Fibroblast of pulmonary artery (primary cell): Measurements from ENCODE around the gene CHSY1.

Experiments
- DNase-seq: peaks from one replicate; pipeline ENCODE4 v3.0.0-alpha.2; 2010; ENCODE audit warnings: low read depth
- H3K4me3 ChIP-seq: replicated peaks from 2 replicates; pipeline ENCODE4 v1.5.1; 2011; ENCODE audit warnings: low read depth, mild to moderate bottlenecking, control low read depth, low read length, moderate library complexity
- TF ChIP-seq, protein P1 (sequence below): IDR thresholded peaks from 2 replicates; pipeline ENCODE4 v1.5.1; 2011; ENCODE audit warnings: mild to moderate bottlenecking, control low read depth, low read length, inconsistent platforms; ENCODE audit errors: missing control alignments

The CHSY1 gene

DNA sequence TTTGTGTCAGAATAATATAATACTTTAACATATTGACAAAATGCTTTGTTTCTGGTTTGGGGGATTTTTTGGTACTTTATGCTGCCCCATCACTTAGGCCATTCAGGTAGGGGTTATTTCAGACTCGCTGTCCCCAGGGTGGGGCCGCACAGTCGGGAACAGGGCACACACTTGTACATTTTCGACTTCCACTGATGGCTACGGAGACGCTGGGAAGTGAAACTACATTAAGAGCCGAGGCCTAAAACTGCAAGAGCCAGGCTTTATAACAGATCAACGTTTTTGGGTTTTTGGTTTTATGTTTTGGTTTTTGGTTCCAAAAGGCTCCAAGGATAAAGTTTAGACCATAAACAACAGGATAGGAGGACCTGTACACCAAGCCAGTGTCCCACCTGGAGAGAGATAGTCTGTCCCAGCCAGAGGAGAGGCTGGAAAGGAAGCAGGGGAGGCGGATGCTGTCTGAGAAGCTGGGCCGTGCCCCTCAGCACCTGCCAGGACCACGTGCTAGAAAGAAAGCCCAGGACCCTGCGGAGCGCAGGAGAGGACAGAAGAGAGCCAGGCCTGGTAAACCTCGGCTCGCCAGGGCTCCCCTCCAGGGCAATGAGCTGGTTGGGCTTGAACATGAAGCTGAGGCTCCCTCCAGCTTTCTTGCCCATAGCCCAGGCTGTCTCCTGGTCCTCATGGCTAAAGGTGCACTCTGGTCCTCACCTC is 111.7 kb downstream of the CHSY1 start:
- H3K4me3 ChIP-seq, result no peak overlapping the region
- TF ChIP-seq, protein P1, sequence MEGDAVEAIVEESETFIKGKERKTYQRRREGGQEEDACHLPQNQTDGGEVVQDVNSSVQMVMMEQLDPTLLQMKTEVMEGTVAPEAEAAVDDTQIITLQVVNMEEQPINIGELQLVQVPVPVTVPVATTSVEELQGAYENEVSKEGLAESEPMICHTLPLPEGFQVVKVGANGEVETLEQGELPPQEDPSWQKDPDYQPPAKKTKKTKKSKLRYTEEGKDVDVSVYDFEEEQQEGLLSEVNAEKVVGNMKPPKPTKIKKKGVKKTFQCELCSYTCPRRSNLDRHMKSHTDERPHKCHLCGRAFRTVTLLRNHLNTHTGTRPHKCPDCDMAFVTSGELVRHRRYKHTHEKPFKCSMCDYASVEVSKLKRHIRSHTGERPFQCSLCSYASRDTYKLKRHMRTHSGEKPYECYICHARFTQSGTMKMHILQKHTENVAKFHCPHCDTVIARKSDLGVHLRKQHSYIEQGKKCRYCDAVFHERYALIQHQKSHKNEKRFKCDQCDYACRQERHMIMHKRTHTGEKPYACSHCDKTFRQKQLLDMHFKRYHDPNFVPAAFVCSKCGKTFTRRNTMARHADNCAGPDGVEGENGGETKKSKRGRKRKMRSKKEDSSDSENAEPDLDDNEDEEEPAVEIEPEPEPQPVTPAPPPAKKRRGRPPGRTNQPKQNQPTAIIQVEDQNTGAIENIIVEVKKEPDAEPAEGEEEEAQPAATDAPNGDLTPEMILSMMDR, result no peak
- no peak for DNase-seq

DNA sequence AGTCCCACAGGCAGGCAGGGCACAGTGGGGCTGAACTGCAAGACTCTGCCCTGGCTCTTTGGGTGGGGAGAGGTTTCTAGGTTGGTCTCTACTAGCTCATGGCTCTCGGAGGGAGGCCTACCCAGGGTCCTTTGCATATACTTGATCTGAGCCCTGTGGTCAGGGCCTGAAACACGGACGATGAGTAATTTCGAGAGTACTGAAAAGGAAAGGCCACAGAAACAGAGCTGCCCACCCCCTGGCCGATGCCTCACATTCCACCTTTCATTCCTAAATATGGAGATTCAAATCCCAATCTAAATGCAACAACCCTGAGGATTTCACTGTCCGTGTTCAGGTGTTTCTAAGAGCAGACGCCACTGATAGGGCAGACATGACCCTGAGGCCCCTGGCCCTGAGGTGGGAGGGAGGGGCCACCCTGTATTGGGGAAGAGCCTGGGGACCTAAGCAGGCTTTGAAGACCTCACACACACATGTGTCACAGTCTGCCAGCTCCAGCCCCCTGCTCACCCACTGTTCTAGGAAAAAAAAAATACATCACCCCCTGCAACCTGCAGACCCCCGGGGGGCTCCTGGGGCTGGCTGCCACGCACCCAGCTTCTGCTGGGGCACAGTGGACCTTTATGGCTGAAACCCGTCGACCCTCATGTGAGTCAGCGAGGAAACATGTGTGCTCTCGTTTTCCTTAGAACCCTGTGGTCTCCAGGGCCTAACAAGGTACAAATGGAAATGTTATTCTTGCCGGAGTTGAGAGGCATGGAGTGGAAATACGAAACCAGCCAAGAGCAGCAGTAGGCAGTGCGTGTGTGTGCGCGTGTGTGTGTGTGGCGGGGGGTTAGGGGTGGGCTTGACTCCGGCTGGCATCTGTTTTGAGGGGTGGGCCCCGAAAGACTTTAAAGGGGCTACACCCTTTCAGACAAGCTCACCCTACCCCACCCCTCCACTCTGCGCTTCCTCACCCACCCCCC is 112.7 kb downstream of the CHSY1 start:
- DNase-seq, result no peak
- TF ChIP-seq, protein P1, result no peak
- no peak overlapping the region for H3K4me3 ChIP-seq

DNA sequence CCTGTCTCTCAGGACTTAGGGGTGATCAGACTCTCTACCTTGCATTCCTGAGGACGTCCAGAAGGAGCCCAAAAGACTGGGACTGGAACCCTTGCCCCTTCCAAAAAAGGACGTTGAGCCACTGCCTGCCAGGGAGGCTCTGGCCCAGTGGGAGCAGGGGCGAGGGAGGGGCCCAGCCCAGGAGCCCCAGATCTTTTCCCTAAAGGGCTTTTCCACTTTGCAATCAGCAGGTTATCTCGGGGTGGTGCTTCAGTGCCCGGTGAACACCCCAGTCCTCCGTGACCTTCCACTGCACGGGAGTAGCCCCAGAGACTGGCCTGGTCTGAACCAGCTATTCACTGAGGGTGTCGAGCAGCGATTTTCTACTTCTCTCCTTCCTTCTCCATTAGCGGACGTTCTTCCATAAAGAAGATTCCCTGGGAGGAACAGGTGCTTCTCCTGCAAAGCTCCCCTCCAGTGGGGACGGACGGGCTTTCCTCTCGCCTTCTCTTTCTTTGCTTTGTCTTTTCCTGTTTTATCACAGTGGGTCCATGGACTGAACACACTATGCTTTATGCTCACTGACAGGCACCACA is 113.7 kb downstream of the CHSY1 start:
- no peak for DNase-seq
- no peak overlapping the region for H3K4me3 ChIP-seq
- TF ChIP-seq, protein P1, result no peak

DNA sequence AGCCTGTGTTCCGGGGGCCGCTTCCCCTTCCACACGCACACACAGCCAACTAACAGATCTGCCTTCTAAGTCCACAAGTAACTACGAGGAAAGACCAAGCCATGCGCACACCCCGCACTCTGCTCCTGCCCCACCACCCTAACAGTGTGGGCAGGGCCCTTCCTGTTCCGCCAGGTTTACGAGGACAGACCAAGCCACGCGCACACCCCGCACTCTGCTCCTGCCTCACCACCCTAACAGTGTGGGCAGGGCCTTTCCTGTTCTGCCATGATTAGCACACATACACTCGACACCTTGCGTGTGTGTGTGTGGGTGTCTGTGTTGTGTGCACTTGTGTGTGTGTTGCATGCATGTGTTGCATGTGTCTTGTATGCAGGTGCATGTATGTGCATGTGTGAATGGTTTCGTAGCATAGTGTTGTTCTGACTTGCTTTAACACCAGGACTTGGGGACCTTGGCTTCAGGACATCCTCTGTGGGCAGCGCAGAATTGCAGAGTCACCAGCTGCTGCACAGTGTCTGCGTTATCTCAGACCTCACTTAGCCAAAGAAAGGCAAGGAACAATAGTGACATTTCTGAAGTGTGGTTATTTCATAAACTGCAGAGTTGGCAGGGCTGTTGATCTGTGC is 114.4 kb downstream of the CHSY1 start:
- DNase-seq, result no peak
- TF ChIP-seq, protein P1, result no peak
- no peak overlapping the region for H3K4me3 ChIP-seq

DNA sequence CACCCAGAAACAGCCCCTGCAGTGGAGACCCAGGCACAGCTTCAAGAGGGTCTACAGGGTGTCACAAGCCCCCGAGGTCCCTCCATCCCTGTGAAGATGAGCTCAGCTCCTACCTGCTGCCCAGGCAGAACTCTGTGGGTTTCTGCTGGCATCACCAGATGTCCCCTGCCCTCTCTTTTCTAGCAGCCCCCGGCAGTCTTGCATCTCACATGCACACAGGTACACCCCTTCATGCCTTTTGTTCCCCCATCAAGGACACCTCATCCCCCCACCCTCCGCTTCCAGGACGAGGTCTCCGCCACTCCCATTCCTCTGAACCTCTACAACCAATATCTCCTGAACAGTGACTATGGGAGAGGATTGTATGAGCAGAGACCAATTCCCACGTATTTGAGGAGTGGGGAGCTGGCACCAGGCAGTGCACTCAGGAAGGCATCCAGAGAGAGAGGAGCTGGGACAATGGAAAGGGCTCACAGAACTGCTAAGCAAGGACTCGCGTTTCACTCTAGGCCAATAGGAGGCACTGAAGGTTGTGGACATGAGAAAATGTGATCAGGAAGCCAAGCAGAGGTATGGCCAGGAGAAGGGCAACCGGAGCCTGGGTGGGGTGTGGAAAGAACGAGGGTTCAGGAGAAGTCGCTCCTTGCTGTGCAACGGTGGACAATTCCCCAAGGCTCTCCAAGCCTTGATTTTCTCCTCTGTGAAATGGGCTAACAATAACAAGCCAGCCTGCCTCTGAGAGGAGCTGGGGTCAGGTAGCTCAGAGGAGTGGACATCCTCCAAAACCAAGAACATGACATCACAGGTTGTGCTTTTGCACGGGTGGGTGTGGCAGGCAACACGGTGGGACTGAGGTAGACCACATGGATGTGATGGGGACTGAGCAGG is 115.2 kb downstream of the CHSY1 start:
- no peak for DNase-seq
- no peak overlapping the region for H3K4me3 ChIP-seq
- TF ChIP-seq, protein P1, result no peak
